Measurements from ENCODE around the gene GNLY.

GNLY gene

GRCh38 chr2:85748039-85748734 lies 54.0 kb downstream of the GNLY start:
- DNase-seq = no peak

Data from activated naive CD4-positive, alpha-beta T cell (primary cell).